GM15510 (cell line): Measurements from ENCODE around the gene FXYD6.

Experiments used
- POLR2A ChIP-seq: IDR thresholded peaks from 3 replicates; pipeline ENCODE4 v1.6.1; 2011; ENCODE audit warnings: borderline replicate concordance; ENCODE audit not compliant: insufficient read length; ENCODE audit errors: extremely low read depth

The FXYD6 gene

DNA sequence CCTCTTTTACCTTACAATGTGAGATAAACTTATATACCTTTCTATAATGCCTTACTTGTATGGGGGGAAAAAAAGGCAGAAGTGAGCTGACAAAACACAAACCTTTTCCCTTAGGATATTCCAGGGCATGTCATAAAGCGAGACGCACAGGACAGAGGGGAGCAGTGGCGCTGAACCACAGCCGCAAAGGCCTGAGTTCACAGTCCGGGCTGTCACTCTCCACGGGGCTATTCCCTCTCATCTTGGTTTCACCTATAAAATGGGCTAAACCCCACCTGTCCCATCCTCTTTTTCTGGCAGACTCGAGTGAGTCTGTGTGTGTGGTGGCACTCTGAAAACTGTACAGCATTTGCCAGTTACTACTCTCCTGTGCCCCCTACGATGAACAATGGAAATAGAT, 37.6 kb downstream of the FXYD6 start:
- no peak for TF ChIP-seq POLR2A

GRCh38 chr11:117837791-117838190, 38.7 kb downstream of the FXYD6 start:
- TF ChIP-seq POLR2A, result no peak

DNA sequence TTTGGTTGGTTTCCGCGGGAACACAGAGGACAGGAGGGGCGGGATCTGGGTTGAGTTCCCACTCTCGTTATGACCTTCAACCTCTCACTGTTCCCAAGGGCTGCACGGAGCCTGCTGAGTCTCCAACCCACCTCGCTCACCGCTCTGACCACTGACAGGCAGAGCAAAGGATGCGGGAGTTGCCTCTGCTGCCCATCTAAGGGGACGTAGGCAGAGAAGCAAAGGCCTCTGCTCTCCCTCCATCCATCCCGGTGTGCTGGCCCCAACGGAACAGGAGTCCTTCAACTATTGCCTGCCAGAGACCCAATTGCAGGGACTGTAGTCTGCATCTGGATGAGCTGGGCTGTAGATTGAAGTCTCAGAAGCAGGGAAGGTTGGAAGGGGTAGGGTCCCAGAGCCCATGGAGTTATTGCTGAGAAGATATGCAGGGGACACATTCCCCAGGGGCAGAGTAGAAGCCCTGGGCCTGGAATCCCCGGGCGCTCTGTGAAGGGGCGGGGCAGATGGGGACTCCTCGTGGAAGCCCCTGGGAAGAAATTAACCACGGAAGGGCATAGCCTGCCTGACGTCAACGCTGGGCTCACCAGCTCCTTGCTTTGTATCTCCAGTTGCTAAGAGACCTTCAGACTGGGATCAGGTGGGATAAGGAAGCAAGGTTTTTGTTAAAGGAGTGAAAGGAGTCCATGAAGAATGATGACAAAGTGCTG, 39.2 kb downstream of the FXYD6 start:
- no peak for TF ChIP-seq POLR2A

GRCh38 chr11:117836077-117836960, 40.1 kb downstream of the FXYD6 start:
- TF ChIP-seq POLR2A, result no peak

GRCh38 chr11:117835576-117835975, 40.9 kb downstream of the FXYD6 start:
- TF ChIP-seq POLR2A, result no peak

GRCh38 chr11:117834838-117835443, 41.5 kb downstream of the FXYD6 start:
- TF ChIP-seq POLR2A, result no peak

GRCh38 chr11:117834068-117834810, 42.2 kb downstream of the FXYD6 start:
- TF ChIP-seq POLR2A, result no peak

DNA sequence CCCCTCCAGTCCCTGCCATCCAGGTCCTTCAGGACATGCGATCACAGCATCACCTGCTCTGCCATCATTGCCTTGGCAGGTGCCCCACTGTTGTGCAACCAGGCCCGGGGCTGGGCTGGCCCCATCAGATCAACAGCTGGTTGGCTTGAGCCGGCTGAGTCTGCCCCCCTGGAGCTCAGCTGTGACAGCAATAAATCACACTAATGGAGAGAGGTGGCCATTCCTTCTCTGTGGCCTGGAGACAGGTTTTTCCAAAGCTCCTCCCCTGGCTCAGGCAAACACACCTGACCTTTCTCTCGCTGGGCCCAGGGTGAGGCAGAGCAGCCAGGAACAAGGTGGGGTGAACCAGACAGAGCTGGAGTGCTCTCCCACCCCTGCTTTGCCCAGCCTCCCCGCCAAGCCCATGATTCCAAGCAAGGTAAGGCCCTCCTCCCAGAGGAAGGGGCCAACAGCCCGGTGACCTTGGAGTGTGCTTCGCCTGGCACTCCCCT, 43.0 kb downstream of the FXYD6 start:
- no peak for TF ChIP-seq POLR2A

- TF ChIP-seq POLR2A, result no peak
These were observed 43.9 kb downstream of the FXYD6 start for GRCh38 chr11:117832511-117832910.

- no peak for TF ChIP-seq POLR2A
These were observed 44.6 kb downstream of the FXYD6 start for GRCh38 chr11:117831661-117832415.

- TF ChIP-seq POLR2A, result no peak
These were observed 45.6 kb downstream of the FXYD6 start for GRCh38 chr11:117830674-117831351.

DNA sequence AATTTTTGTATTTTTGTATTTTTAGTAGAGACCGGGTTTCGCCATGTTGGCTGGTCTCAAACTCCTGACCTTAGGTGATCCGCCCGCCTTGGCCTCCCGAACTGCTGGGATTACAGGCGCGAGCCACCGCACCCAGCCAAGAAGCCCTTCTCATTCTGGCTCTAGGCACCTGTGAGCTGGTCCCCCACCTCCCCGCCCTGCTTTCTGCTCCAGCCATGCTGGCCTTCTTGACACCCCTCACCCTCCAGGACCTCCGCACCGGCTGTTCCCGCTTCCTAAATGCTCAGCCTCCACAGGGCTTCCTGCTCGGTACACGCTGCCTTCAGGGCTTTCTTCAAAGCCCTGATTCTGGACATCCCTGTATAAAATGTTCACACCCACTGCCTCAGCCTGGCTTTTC, 46.4 kb downstream of the FXYD6 start:
- TF ChIP-seq POLR2A, result no peak

GRCh38 chr11:117829369-117829725, 47.1 kb downstream of the FXYD6 start:
- TF ChIP-seq POLR2A, result no peak
